GM12891 (cell line): ENCODE results near the gene TNFAIP8L3.

Experiments used
- DNase-seq: peaks from one replicate; pipeline ENCODE4 v3.0.0; 2011; ENCODE audit warnings: low spot score; ENCODE audit not compliant: insufficient read length
- FAIRE-seq: peaks from 2 replicates; lab custom pipeline; 2011; peaks lifted over from hg19 to GRCh38; lab: Jason Lieb, UNC
- PAX5 ChIP-seq: IDR thresholded peaks from 2 replicates; pipeline ENCODE4 v1.6.1; 2011; ENCODE audit warnings: low read length, moderate library complexity, mild to moderate bottlenecking; ENCODE audit not compliant: insufficient read depth, severe bottlenecking
- POLR2A ChIP-seq: IDR thresholded peaks from 2 replicates; pipeline ENCODE4 v1.6.1; 2011; ENCODE audit warnings: low read depth, low read length, control low read depth
- POLR2AphosphoS5 ChIP-seq: IDR thresholded peaks from 2 replicates; pipeline ENCODE4 v1.6.1; 2011; ENCODE audit warnings: low read depth, low read length, control low read depth
- POU2F2 ChIP-seq: IDR thresholded peaks from 2 replicates; pipeline ENCODE4 v1.6.1; 2011; ENCODE audit warnings: low read depth, mild to moderate bottlenecking, control low read depth, low read length, moderate library complexity
- SPI1 ChIP-seq: IDR thresholded peaks from 2 replicates; pipeline ENCODE4 v1.6.1; 2011; ENCODE audit warnings: low read depth, low read length, control low read depth
- TAF1 ChIP-seq: IDR thresholded peaks from 2 replicates; pipeline ENCODE4 v1.6.1; 2011; ENCODE audit warnings: low read depth, low read length, control low read depth

The TNFAIP8L3 gene

GRCh38 chr15:51071578-51071977 lies 23.1 kb downstream of the TNFAIP8L3 start:
- DNase-seq (no peak), FAIRE-seq (no peak)
- TF ChIP-seq POU2F2: no peak
- peak; percentile 61; the same call in 1 of the 2 replicates for TF ChIP-seq SPI1

DNA sequence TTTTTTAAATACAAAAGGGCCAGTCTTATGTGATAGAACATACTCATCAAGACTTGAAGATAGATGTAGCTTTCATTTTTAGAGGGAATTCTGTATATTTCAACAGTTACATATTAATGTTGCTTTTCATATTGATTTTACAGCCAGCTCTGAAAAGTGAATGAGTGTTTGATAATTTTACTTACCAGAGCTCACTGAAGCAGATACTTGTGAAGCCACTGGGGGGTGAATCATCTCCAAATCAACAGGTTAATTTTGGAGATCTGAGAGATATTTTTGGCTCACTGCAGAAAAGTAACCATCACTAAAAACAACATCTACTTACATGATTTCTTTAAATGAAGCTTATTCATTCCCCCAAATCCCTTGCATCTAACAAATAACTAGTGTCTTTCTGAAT lies 24.7 kb downstream of the TNFAIP8L3 start:
- no peak for FAIRE-seq

GRCh38 chr15:51067510-51067909 lies 27.2 kb downstream of the TNFAIP8L3 start:
- TF ChIP-seq POU2F2: no peak
- TF ChIP-seq POLR2AphosphoS5: no peak
- no peak for TF ChIP-seq PAX5
- no peak for TF ChIP-seq SPI1
- no peak for TF ChIP-seq TAF1
- no peak for TF ChIP-seq POLR2A

More for the DNA sequence above, 24.7 kb downstream of the TNFAIP8L3 start:
- DNase-seq: no peak
- TF ChIP-seq PAX5: no peak
- TF ChIP-seq SPI1: no peak

DNA sequence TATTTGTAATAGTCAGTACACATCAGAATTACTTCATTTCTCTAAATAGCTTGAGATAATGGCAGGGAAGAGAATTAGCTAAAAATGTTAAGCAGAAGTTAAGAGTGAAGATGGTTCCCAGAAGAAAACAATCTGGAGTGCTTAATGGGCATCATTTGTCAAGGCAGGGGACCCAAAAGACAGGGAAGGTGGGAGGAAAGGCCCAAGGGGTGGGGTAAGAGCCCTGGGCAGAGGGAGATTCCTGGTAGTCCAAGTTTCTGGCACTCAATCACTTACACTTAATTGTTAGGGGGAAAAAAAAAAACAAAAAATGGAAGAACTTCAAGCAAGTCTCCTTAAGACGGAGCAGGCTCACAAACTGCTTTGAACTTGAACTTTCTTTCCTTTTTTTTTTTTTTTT lies 28.9 kb downstream of the TNFAIP8L3 start:
- DNase-seq (no peak), FAIRE-seq (no peak)
- TF ChIP-seq POLR2A (no peak), POU2F2 (no peak), PAX5 (no peak), TAF1 (no peak), POLR2AphosphoS5 (no peak), SPI1 (no peak)

More at GRCh38 chr15:51067510-51067909, 27.2 kb downstream of the TNFAIP8L3 start:
- no peak for DNase-seq
- FAIRE-seq: no peak

DNA sequence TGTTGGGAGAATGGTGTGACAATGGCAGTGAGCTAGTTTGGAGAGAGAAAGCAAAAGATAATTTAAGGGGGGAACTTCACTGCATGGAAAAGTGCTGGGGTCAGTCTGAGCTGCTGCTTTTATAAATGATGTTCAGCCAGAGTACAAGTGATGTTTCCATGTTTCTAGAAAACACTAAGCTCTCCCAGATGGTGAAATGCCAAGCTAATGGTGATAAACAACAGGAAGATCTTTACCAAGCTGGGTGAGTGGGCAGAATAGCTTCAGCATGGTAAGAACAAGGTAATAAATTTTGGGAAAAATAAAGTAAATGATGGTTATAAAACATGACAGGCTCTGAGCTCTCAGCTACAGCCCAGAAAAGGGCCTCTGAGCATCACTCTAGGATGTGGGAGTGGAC lies 29.4 kb downstream of the TNFAIP8L3 start:
- no peak for FAIRE-seq
- DNase-seq: no peak
- TF ChIP-seq SPI1 (no peak), PAX5 (no peak), POLR2AphosphoS5 (no peak), POLR2A (no peak), TAF1 (no peak), POU2F2 (no peak)

DNA sequence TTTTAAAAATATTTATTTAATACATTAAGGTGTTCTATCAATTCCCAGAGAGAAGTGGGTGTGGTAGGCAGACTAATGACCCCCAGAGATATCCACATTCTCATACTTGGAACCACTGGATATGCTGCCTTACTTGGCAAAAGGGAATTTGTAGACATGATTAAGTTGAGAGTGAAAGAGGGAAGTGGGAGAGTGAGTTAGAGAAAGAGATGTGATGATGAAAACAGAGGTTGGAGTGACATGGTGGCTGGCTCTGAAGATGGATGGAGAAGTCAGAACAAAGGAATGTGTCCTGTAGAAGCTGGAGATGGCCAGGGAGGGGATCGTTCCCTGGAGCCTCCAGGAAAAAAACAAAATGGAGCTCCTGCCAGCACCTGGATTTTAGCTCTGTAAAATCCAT lies 32.0 kb downstream of the TNFAIP8L3 start:
- peak; percentile 72 for TF ChIP-seq SPI1
- no peak for TF ChIP-seq POU2F2
- FAIRE-seq: no peak
- DNase-seq: no peak

DNA sequence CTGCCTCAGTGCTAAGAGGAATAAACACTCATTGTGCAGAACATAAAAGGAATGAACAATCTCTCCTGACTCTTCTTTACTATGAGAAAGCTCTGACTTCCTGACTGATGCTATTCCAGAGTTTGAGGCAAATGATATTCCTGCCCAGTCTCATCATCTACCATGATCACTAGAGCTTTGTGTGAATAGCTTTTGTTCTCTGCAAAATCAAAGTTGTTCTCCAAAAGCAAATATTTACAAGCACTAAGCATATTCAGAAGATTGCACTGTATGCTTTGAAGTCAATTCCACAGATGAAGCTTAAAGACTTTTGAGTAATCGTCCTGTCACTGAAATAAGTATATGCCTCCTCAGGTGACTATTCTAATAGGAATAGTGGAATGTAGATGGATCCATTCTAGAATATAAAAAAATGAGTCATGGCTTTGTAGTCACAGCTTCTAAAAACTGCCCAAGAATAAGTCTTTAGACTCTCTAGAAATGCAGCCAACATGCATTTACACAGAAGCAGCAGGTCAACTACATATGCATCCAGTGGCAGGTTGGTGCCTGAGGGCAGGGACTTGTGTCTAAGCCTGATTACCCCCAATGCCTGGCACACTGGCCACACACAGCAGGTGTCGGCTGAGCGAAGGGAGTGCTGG lies 34.6 kb downstream of the TNFAIP8L3 start:
- FAIRE-seq (no peak), DNase-seq (no peak)
- TF ChIP-seq POLR2A (no peak), POU2F2 (no peak), TAF1 (no peak), SPI1 (no peak), PAX5 (no peak), POLR2AphosphoS5 (no peak)

- no peak for DNase-seq
- no peak for FAIRE-seq
- TF ChIP-seq PAX5: no peak
- TF ChIP-seq POLR2AphosphoS5: no peak
- no peak for TF ChIP-seq POLR2A
- TF ChIP-seq POU2F2: no peak
- no peak for TF ChIP-seq TAF1
- TF ChIP-seq SPI1: no peak
Measured at GRCh38 chr15:51054535-51054934, 40.2 kb downstream of the TNFAIP8L3 start.

- no peak for DNase-seq
- no peak for FAIRE-seq
- TF ChIP-seq SPI1 (no peak), POLR2AphosphoS5 (no peak), PAX5 (no peak), POLR2A (no peak), POU2F2 (no peak), TAF1 (no peak)
Measured at GRCh38 chr15:51053571-51053970, 41.1 kb downstream of the TNFAIP8L3 start.

DNA sequence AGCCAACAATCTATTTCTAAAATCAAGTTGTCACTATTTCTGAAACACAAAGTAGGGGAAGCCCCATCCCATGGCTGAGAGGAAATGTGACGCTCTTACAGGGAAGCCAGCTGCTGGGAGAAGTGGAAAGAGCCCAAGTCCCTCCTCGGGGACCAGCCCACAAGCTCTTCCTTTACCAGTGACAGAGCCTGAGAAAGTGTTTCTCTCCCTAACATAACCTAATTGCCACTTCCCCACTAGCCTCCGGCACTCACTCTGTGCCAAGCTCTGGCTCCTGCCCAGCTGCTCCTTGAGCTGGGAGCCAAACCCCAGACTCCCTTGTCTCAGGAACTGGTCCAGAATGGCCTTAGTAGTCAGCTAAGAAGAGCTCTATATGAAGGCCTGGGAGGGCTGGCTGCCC lies 42.9 kb downstream of the TNFAIP8L3 start:
- FAIRE-seq: no peak
- no peak for DNase-seq
- TF ChIP-seq POU2F2 (no peak), SPI1 (no peak), POLR2A (no peak), TAF1 (no peak), POLR2AphosphoS5 (no peak), PAX5 (no peak)

DNA sequence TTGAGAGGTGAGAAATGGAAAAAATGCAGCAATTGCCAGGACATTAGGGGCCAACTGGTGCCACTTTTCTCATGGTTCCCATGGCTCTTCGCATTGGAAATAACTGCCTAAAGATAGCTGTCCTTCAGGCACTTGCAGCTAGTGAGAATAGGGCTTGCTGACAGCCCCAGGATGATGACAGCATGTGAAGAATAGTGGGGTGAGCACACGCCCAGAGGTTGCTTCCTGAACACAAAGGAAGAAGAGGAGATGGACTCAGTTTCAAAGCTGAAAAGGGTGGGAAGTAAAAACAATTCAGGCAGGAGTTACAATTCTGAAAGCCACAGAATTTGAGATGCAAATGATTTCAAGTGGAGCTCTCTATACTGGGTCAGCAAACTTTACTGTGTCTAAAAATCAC lies 45.6 kb downstream of the TNFAIP8L3 start:
- no peak for FAIRE-seq
- no peak for TF ChIP-seq TAF1
- no peak for TF ChIP-seq POU2F2
- TF ChIP-seq SPI1: no peak
- TF ChIP-seq PAX5: no peak
- no peak for TF ChIP-seq POLR2A
- no peak for TF ChIP-seq POLR2AphosphoS5
- no peak for DNase-seq
